Heart right ventricle (tissue), 16 donors: ENCODE measurements around the gene NEO1. TPM values are rescaled to one million over a fixed set of nuclear protein-coding genes. Genes with fewer than 3 reads are reported as not detected.

Experiments used
- ATAC-seq, 8 donors: fragments of 200-7000 bp; cut with Tn5 transposase; one replicate each; pipeline ENCODE4 v1.9.1; 2020; ENCODE audit warnings: mild to moderate bottlenecking in 8 of 8, moderate library complexity in 8 of 8, moderate number of reproducible peaks in 1 of 8
- DNase-seq, 2 donors: peaks; one replicate each; pipeline ENCODE4 v3.0.0-alpha.2; 2020
- H3K27ac ChIP-seq, 10 donors: fragments of 200-600 bp; sonication (generic) in 2 of 10; one replicate each; pipeline versions ENCODE4 v1.5.0 to v1.8.0; 2020 to 2022; ENCODE audit warnings: mild to moderate bottlenecking in 3 of 10
- H3K27me3 ChIP-seq, 7 donors: fragments of 200-600 bp; one replicate each; pipeline ENCODE4 v1.8.0; 2021 to 2022; ENCODE audit warnings: mild to moderate bottlenecking in 2 of 7
- H3K36me3 ChIP-seq, 9 donors: fragments of 200-600 bp; sonication (generic) in 1 of 9; one replicate each; pipeline versions ENCODE4 v1.5.0 to v1.8.0; 2020 to 2022; ENCODE audit warnings: mild to moderate bottlenecking in 2 of 9
- H3K4me1 ChIP-seq, 9 donors: fragments of 200-600 bp; sonication (generic) in 1 of 9; one replicate each; pipeline versions ENCODE4 v1.5.0 to v1.8.0; 2020 to 2022; ENCODE audit warnings: mild to moderate bottlenecking in 4 of 9
- H3K4me3 ChIP-seq, 10 donors: fragments of 200-600 bp; sonication (generic) in 2 of 10; one replicate each; pipeline versions ENCODE4 v1.5.0 to v1.8.0; 2020 to 2022; ENCODE audit warnings: mild to moderate bottlenecking in 7 of 10, moderate library complexity in 2 of 10
- H3K9me3 ChIP-seq, 11 donors: fragments of 200-600 bp in 10 of 11; sonication (generic) in 2 of 11; one replicate each; pipeline versions ENCODE4 v1.5.0 to v1.8.0; 2013 to 2022; ENCODE audit warnings: mild to moderate bottlenecking in 2 of 11, control low read depth in 1 of 11, moderate library complexity in 1 of 11
- whole genome bisulfite sequencing, 2 donors: extraction: QIAGEN DNeasy Blood & Tissue Kit; methylation state at CpG; one replicate each; pipeline ENCODE4 v1.1.7; 2013; ENCODE audit warnings: inconsistent platforms in 1 of 2; 5-methylcytosine and 5-hydroxymethylcytosine counted together
- intact Hi-C, 10 donors: fragments of 100-400 bp; cut with DNase I; formaldehyde crosslinking; loops; one replicate each; pipeline versions ENCODE4 v1.11.1 to v1.14.2; 2022
- polyA plus RNA-seq, 2 donors: library from polyadenylated mRNA; stranded (reverse); fragments of 200-250 nt; gene quantifications; one replicate each; pipeline ENCODE4 v1.2.3, GENCODE V29; 2013
- total RNA-seq, 10 donors: library from RNA; stranded (reverse); fragmentation: NEBNext Ultra II Directional in 3 of 10; extraction: Animal tissue kit (Norgen Biotek cat#: 25700) in 3 of 10; gene quantifications; one replicate each; pipeline versions ENCODE4 v1.2.1 to v1.2.4, GENCODE V29; 2021 to 2023
- TF ChIP-seq, protein P1 (sequence below), 9 donors: fragments of 200-600 bp; sonication (generic) in 2 of 9; IDR thresholded peaks; one replicate each; pipeline versions ENCODE4 v1.5.0 to v1.8.0; 2021 to 2022; ENCODE audit warnings: antibody characterized with exemption in 9 of 9, mild to moderate bottlenecking in 5 of 9, moderate library complexity in 1 of 9
- donor health status: Arrhythmogenic right ventricular cardiomyopathy.
- donor health status: ischemic (EF 13 %, LVEDD 7.1; RV severe dilation, severe dysfunction).
- donor health status: healthy with polysubstance abuse.
- donor health status: DM: no; HTN: yes; CAD: no.
- donor health status: DM: no; HTN: no; CAD: no.
- donor health status: ischemic (EF 25% LVEDD 6.9; RV normal size, moderate dysfunction).
- donor health status: ischemic (EF 25% LVEDD 5.7; RV mildly dilated, moderate dysfunction).
- donor health status: healthy.
- donor health status: DM: yes; HTN: yes; CAD: no.
- donor health status: Ischemic cardiomyopathy.
- donor health status: ischemic (EF 35%, LVEDD 5.7; RV mildly dilated, moderate dysfunction).
- donor health status: nonischemic (EF 11% LVEDD 7.7; RV severe dilation, severe dysfunction).
- donor health status: DM: yes; HTN: yes; CAD: no.
- donor health status: PGD.
- donor health status: ischemic (EF 29% LVEDD 5.4; RV normal size, mild dysfunction).
- donor health status: nonischemic (EF 23%, LVEDD 6.1; RV moderate dilation, normal function).

The NEO1 gene
- total and polyA plus RNA-seq, 12 donors: 3.4 to 16.9 (median 11.6) TPM

DNA sequence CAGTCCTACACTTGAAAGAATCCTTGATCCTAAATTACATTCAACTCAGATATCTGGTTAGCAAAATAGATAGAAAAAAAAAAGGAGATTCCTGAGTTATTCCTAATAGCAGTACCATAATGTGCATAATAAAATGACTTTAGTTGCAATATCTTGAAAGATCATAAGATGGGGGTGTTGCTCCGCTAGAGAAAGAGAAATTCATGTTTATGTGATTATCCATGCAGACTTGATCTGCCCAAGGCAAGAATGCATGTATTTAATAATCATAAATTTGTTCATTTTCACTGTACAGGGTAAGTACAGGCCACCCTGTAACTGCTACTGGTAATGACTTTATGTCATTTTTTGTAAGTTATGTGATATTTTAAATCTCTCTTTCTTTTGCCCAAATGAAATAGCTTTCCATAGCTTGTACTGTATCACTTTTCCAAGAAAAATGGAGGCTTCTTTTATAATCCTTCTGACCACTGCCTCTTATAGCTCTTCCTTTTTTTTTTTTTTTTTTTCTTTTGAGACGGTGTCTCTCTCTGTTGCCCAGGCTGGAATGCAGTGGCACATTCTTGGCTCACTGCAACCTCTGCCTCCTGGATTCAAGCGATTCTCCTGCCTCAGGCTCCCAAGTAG, 231.9 kb downstream of the NEO1 start:
- no peak overlapping the region for H3K4me3 ChIP-seq
- peaks cover 0 to 16% (median 5%) of the 10 kb centered on the region in 9 donors for H3K4me1 ChIP-seq
- ATAC-seq (no peak), DNase-seq (no peak)
- 75 to 84% methylated on average over 3 of the region's 3 CpGs for WGBS, 2 donors
- no peaks in the 10 kb centered on the region for H3K9me3 ChIP-seq
- peaks cover 0 to 68% (median 3%) of the 10 kb centered on the region in 9 donors for H3K36me3 ChIP-seq
- intact Hi-C loops: loop anchor here in 1 of 10 donors (10.0 kb wide), 1 partner anchor 421 kb away; no protein-coding TSS in a partner anchor
- no peak overlapping the region for H3K27ac ChIP-seq
- H3K27me3 ChIP-seq: no peaks in the 10 kb centered on the region
- TF ChIP-seq, protein P1, sequence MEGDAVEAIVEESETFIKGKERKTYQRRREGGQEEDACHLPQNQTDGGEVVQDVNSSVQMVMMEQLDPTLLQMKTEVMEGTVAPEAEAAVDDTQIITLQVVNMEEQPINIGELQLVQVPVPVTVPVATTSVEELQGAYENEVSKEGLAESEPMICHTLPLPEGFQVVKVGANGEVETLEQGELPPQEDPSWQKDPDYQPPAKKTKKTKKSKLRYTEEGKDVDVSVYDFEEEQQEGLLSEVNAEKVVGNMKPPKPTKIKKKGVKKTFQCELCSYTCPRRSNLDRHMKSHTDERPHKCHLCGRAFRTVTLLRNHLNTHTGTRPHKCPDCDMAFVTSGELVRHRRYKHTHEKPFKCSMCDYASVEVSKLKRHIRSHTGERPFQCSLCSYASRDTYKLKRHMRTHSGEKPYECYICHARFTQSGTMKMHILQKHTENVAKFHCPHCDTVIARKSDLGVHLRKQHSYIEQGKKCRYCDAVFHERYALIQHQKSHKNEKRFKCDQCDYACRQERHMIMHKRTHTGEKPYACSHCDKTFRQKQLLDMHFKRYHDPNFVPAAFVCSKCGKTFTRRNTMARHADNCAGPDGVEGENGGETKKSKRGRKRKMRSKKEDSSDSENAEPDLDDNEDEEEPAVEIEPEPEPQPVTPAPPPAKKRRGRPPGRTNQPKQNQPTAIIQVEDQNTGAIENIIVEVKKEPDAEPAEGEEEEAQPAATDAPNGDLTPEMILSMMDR (IDR thresholded peaks at IDR 0.05): peak in 6 of 9 donors; percentile 12 to 33 (median 22)

GRCh38 chr15:73286311-73286710, 234.0 kb downstream of the NEO1 start:
- Histone ChIP-seq H3K36me3 (peaks cover 0 to 80% (median 3%) of the 10 kb centered on the region in 9 donors), H3K27me3 (no peaks in the 10 kb centered on the region), H3K4me1 (peaks cover 0 to 16% (median 5%) of the 10 kb centered on the region in 9 donors), H3K4me3 (no peak overlapping the region), H3K9me3 (no peaks in the 10 kb centered on the region), H3K27ac (no peak overlapping the region)
- ATAC-seq: no peak
- DNase-seq: no peak
- 83 to 84% methylated on average over 2 of the region's 2 CpGs for WGBS, 2 donors
- TF ChIP-seq, protein P1 (IDR thresholded peaks at IDR 0.05): no peak
- intact Hi-C loops: loop anchor here in 1 of 10 donors (10.0 kb wide), 1 partner anchor 418 kb away; no protein-coding TSS in a partner anchor

DNA sequence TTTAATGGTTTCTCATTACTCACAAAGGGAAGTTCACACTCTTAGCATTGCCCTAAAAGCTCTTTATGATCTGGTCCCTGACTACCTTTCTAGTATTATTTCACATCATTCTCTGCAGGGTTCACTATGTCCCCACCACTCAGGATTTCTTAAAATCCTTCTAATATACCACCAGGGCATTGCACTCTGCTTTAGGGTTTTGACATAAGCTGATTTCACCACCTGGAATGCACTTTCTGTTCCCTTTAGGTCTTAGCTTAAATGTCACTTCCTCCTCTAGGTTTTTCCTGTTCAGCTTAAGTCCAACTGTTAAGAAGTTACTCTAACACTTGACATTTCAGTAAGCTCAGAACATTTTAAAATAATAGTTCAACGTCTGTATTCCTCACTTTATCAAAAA, 234.8 kb downstream of the NEO1 start:
- TF ChIP-seq, protein P1 (IDR thresholded peaks at IDR 0.05): no peak
- no peaks in the 10 kb centered on the region for H3K9me3 ChIP-seq
- no peak for DNase-seq
- no peaks in the 10 kb centered on the region for H3K27me3 ChIP-seq
- peaks cover 0 to 16% (median 5%) of the 10 kb centered on the region in 9 donors for H3K4me1 ChIP-seq
- peaks cover 0 to 87% (median 3%) of the 10 kb centered on the region in 9 donors for H3K36me3 ChIP-seq
- no peak overlapping the region for H3K4me3 ChIP-seq
- intact Hi-C loops: loop anchor here in 1 of 10 donors (10.0 kb wide), 1 partner anchor 418 kb away; no protein-coding TSS in a partner anchor
- peak overlapping the region in 1 of 10 donors; percentile 27 for H3K27ac ChIP-seq
- no peak for ATAC-seq
- 66 to 70% methylated on average over 1 of the region's 1 CpG for WGBS, 2 donors

DNA sequence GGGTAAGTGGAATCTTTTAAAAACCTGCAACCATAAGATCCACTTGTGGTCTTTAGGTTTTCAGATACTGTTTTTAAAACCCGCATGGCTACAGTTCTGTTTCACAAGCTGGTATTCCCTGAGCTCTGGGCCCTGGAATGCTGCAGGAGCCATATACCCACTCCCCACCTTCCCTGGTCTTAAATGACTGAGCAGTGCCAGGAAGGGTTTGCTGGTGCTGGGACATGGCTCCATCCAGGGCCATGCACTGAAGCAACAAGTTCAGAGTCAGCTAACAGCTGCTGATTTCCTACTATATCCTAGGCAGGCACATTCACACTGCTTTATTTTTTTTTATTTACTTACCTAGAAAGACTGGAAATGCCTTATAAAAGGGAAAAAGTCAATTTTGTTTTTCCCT, 239.2 kb downstream of the NEO1 start:
- intact Hi-C loops: loop anchor here in 1 of 10 donors (10.0 kb wide), 1 partner anchor 343 kb away; the partner anchor contains the start of gene NPTN
- no peak overlapping the region for H3K27ac ChIP-seq
- TF ChIP-seq, protein P1 (IDR thresholded peaks at IDR 0.05): no peak
- DNase-seq (no peak), ATAC-seq (no peak)
- no peak overlapping the region for H3K4me3 ChIP-seq
- H3K36me3 ChIP-seq: peaks cover 0 to 83% (median 5%) of the 10 kb centered on the region in 9 donors
- WGBS, 2 donors: 97 to 98% methylated on average over 1 of the region's 1 CpG
- peaks cover 0 to 13% (median 0%) of the 10 kb centered on the region in 9 donors for H3K4me1 ChIP-seq
- H3K9me3 ChIP-seq: no peaks in the 10 kb centered on the region
- no peaks in the 10 kb centered on the region for H3K27me3 ChIP-seq
